GM21737 (cell line): Measurements from ENCODE around the gene S100A2.
"Not testable (repeated sequence)": the region's sequence is repeated elsewhere in the genome, so short reads cannot be mapped to it uniquely, and the experiment has no call there.

ENCODE experiments used
- ATAC-seq: cut with Tn5 transposase; IDR thresholded peaks from one replicate; pipeline ENCODE4 v1.9.1; 2021; ENCODE audit warnings: mild to moderate bottlenecking, moderate library complexity; ENCODE audit not compliant: unreplicated experiment

Gene S100A2

GRCh38 chr1:153566414-153567371 is 1.0 kb upstream of the S100A2 start:
- ATAC-seq = no peak

- no peak for ATAC-seq
Observed at GRCh38 chr1:153563991-153564390, 1.7 kb downstream of the S100A2 start.

- ATAC-seq = no peak
Observed at GRCh38 chr1:153563483-153563901, 2.2 kb downstream of the S100A2 start.

GRCh38 chr1:153562021-153562420 is 3.6 kb downstream of the S100A2 start:
- not testable (repeated sequence) for ATAC-seq

GRCh38 chr1:153561466-153561985 is 4.1 kb downstream of the S100A2 start:
- ATAC-seq = no peak

GRCh38 chr1:153560771-153561465 is 4.7 kb downstream of the S100A2 start:
- no peak for ATAC-seq

- no peak for ATAC-seq
Observed at GRCh38 chr1:153560241-153560640, 5.4 kb downstream of the S100A2 start.

GRCh38 chr1:153557877-153558276 is 7.8 kb downstream of the S100A2 start:
- ATAC-seq = no peak

- no peak for ATAC-seq
Observed at GRCh38 chr1:153556348-153556747, 9.3 kb downstream of the S100A2 start.

GRCh38 chr1:153553830-153554541 is 11.7 kb downstream of the S100A2 start:
- ATAC-seq = no peak

- ATAC-seq = no peak
Observed at GRCh38 chr1:153553096-153553495, 12.5 kb downstream of the S100A2 start.

- ATAC-seq = no peak
Observed at GRCh38 chr1:153552335-153552734, 13.3 kb downstream of the S100A2 start.

- no peak for ATAC-seq
Observed at GRCh38 chr1:153550827-153551500, 14.7 kb downstream of the S100A2 start.

GRCh38 chr1:153550398-153550758 is 15.3 kb downstream of the S100A2 start:
- no peak for ATAC-seq

GRCh38 chr1:153549741-153550397 is 15.8 kb downstream of the S100A2 start:
- no peak for ATAC-seq

GRCh38 chr1:153548722-153549688 is 16.6 kb downstream of the S100A2 start, which contains the start of gene S100A3:
Gene S100A3, minus strand, starts transcription at chr1:153549258. Its CDS starts 773 bp downstream, at chr1:153548485.
- no peak for ATAC-seq

- ATAC-seq = no peak
Observed at GRCh38 chr1:153547560-153548551, 17.8 kb downstream of the S100A2 start.
